CD4-positive, alpha-beta memory T cell (primary cell): Measurements from ENCODE around the gene CEACAM16. TPM values are rescaled to one million over a fixed set of nuclear protein-coding genes. Genes with fewer than 3 reads are reported as not detected.
A peak's percentile ranks its signal among the peaks of the same experiment; 100 is the strongest.
"Not testable (repeated sequence)": the region's sequence is repeated elsewhere in the genome, so short reads cannot be mapped to it uniquely, and the experiment has no call there.

Source experiments
- CTCF ChIA-PET: fragments of 350-600 bp; sonication (Branson Sonifier 250); formaldehyde crosslinking; loops from one replicate; lab custom pipeline; 2021; ENCODE audit warnings: inconsistent platforms; ENCODE audit not compliant: partially characterized antibody; lab: Charles Lee
- POLR2A ChIA-PET: fragments of 350-600 bp; sonication (Branson Sonifier 250); formaldehyde crosslinking; loops from one replicate; lab custom pipeline; 2021; ENCODE audit not compliant: partially characterized antibody; lab: Charles Lee
- DNase-seq, 5 donors: peaks; one replicate each; pipeline versions ENCODE4 v3.0.0 to v3.0.0-alpha.2; 2020 to 2022; ENCODE audit warnings: mixed read lengths in 1 of 5
- H3K27ac ChIP-seq: one replicate; pipeline ENCODE4 v1.7.0; 2013; ENCODE audit warnings: low read depth, low read length
- H3K27me3 ChIP-seq: 2 replicates; pipeline ENCODE4 v1.7.0; 2013; ENCODE audit warnings: mild to moderate bottlenecking, low read length, moderate library complexity; ENCODE audit not compliant: insufficient read depth
- H3K36me3 ChIP-seq: 2 replicates; pipeline ENCODE4 v1.7.0; 2013; ENCODE audit warnings: mild to moderate bottlenecking, low read length, moderate library complexity; ENCODE audit not compliant: insufficient read depth
- H3K4me1 ChIP-seq: 2 replicates; pipeline ENCODE4 v1.7.0; 2013; ENCODE audit warnings: mild to moderate bottlenecking, low read length, moderate library complexity; ENCODE audit not compliant: insufficient read depth
- H3K4me3 ChIP-seq, 2 donors: one replicate each; pipeline ENCODE4 v1.7.0; 2013; ENCODE audit warnings: low read length in 2 of 2, mild to moderate bottlenecking in 1 of 2
- H3K9me3 ChIP-seq, 2 donors: one replicate each; pipeline ENCODE4 v1.7.0; 2013; ENCODE audit warnings: low read length in 2 of 2, control low read depth in 1 of 2; ENCODE audit not compliant: control insufficient read depth in 1 of 2
- H3K27ac Mint-ChIP-seq, 7 donors: one replicate each; pipeline ENCODE4 v1.8.0; 2020 to 2021; ENCODE audit warnings: mixed read lengths in 7 of 7, mild to moderate bottlenecking in 6 of 7, inconsistent platforms in 3 of 7, moderate library complexity in 3 of 7
- H3K27me3 Mint-ChIP-seq, 2 donors: one replicate each; pipeline ENCODE4 v1.8.0; 2020 to 2021; ENCODE audit warnings: mixed read lengths in 2 of 2
- H3K36me3 Mint-ChIP-seq, 2 donors: one replicate each; pipeline ENCODE4 v1.8.0; 2020 to 2021; ENCODE audit warnings: mixed read lengths in 2 of 2, inconsistent platforms in 1 of 2, mild to moderate bottlenecking in 1 of 2
- H3K4me1 Mint-ChIP-seq, 4 donors: one replicate each; pipeline ENCODE4 v1.8.0; 2020 to 2021; ENCODE audit warnings: mixed read lengths in 4 of 4, mild to moderate bottlenecking in 1 of 4
- H3K4me3 Mint-ChIP-seq, 8 donors: one replicate each; pipeline ENCODE4 v1.8.0; 2020 to 2021; ENCODE audit warnings: mixed read lengths in 8 of 8, mild to moderate bottlenecking in 7 of 8, moderate library complexity in 6 of 8, inconsistent platforms in 3 of 8
- H3K9me3 Mint-ChIP-seq, 8 donors: one replicate each; pipeline ENCODE4 v1.8.0; 2020 to 2021; ENCODE audit warnings: mixed read lengths in 8 of 8, mild to moderate bottlenecking in 5 of 8, inconsistent platforms in 3 of 8, moderate library complexity in 1 of 8
- intact Hi-C: fragments of 100-400 bp; cut with micrococcal nuclease; formaldehyde crosslinking; loops from one replicate; pipeline ENCODE4 v1.15.1; 2023
- polyA plus RNA-seq, 2 donors: library from polyadenylated mRNA; unstranded; fragments of 300-500 nt; fragmentation: Illumina TruSeq; gene quantifications; one replicate each; pipeline ENCODE4 v1.2.3, GENCODE V29; 2021
- total RNA-seq, 2 experiments: library from RNA; stranded (reverse); gene quantifications; one replicate each; pipeline ENCODE4 v1.2.3, GENCODE V29; 2021

The CEACAM16 gene
- total and polyA plus RNA-seq, 4 experiments from 2014 or later = not detected

DNA sequence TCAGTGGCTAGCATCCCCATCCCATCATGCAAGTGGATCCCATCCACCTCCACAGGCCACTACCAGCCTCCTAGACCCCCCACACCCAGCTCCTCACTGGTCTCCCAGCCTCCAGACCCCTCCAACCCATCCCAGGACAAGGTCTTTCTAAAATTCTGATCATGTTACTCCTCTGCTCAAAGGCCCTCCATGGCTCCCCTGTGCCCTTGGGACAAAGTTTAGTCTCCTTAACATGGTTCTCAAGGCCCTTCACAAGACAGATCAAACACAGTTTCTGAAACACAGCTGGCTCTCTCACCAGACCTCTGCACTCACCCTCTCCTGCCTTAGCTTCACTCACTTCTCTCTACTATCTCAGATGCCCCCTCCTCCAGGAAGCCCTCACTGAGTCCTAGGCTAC, 18.4 kb upstream of the CEACAM16 start:
- H3K4me1 ChIP-seq = no peaks in the 10 kb centered on the region
- Mint-ChIP-seq H3K36me3 (no peaks in the 10 kb centered on the region), H3K27ac (no peak overlapping the region), H3K27me3 (peaks cover 5 to 16% of the 10 kb centered on the region in 2 donors), H3K4me3 (no peak overlapping the region), H3K4me1 (peaks cover 0 to 4% (median 4%) of the 10 kb centered on the region in 4 donors), H3K9me3 (no peaks in the 10 kb centered on the region)
- no peaks in the 10 kb centered on the region for H3K36me3 ChIP-seq
- no peak overlapping the region for H3K27ac ChIP-seq
- no peaks in the 10 kb centered on the region for H3K9me3 ChIP-seq
- H3K4me3 ChIP-seq = no peak overlapping the region
- no peaks in the 10 kb centered on the region for H3K27me3 ChIP-seq
- no peak for DNase-seq
- POLR2A ChIA-PET = no interaction called here
- CTCF ChIA-PET = interaction anchor here (1.1 kb wide), 1 partner anchor 23 kb away, joined by 3 read pairs; no protein-coding TSS in a partner anchor
- intact Hi-C loops = no loop called here

DNA sequence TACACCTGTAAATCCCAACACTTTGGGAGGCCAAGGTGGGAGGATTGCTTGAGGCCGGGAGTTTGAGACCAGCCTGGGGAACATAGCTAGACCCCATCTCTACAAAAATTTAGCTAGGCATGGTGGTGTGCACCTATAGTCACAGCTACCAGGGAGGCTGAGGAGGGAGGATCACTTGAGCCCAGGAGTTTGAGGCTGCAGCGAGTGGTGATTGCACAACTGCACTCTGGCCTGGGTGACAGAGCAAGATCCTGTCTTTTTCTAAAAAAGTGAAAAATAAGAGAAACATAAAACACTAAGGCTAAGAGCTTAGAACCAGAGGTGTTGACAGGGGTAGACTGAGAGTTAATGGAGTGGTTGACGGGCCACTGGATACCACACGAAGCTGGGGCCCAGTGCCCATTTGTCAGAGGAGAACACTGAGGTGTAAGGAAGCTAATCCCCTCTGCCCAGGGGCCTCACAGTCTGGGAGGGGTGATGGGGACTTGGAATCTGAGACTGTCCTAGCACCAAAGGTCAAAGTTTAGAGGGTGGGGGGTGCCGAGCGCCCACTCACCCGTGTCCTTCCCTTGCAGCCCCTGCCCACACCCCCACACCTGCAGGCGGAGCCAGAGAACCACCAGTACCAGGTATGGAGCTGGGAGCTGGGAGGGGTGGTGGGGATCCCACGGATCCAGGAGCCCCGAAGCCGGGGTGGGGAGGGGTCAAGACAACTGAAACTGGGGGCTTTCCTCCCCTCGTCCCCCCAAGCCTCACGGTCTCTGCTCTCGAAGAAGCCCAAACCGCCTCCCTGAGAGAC, 16.8 kb upstream of the CEACAM16 start:
- H3K9me3 Mint-ChIP-seq = no peaks in the 10 kb centered on the region
- DNase-seq = no peak
- peaks cover 0 to 5% (median 4%) of the 10 kb centered on the region in 4 donors for H3K4me1 Mint-ChIP-seq
- no peaks in the 10 kb centered on the region for H3K27me3 ChIP-seq
- ChIA-PET CTCF (interaction anchor here (0.7 to 1.5 kb wide), 3 partner anchors 9 to 27 kb away, joined by 3 read pairs; no protein-coding TSS in a partner anchor), POLR2A (no interaction called here)
- intact Hi-C loops = no loop called here
- no peaks in the 10 kb centered on the region for H3K36me3 ChIP-seq
- H3K27me3 Mint-ChIP-seq = peaks cover 6 to 19% of the 10 kb centered on the region in 2 donors
- H3K4me3 Mint-ChIP-seq = no peak overlapping the region
- no peak overlapping the region for H3K27ac Mint-ChIP-seq
- no peaks in the 10 kb centered on the region for H3K9me3 ChIP-seq
- no peak overlapping the region for H3K27ac ChIP-seq
- no peaks in the 10 kb centered on the region for H3K4me1 ChIP-seq
- no peaks in the 10 kb centered on the region for H3K36me3 Mint-ChIP-seq
- no peak overlapping the region for H3K4me3 ChIP-seq

DNA sequence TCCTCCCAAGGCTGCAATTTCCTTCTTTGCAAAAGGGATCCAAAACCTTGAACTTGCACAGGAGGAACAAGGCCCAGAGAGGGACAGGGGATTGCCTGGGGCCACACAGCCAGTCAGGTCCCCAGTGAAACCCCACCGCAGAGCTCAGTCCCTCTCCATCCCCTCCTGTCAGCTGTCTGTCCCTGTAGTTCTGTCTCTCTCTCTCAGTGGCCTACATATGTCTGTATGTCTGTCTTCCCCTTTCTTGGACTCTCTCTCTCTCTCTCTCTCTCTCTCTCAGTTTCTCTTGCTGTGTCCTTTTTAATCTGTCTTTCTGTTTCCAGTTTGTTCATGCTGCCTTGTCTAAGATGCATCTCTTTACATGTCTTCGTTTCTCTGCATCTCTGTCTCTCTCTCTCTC, 16.1 kb upstream of the CEACAM16 start:
- Histone ChIP-seq H3K4me3 (no peak overlapping the region), H3K27me3 (no peaks in the 10 kb centered on the region), H3K9me3 (no peaks in the 10 kb centered on the region), H3K27ac (no peak overlapping the region), H3K4me1 (no peaks in the 10 kb centered on the region), H3K36me3 (no peaks in the 10 kb centered on the region)
- CTCF ChIA-PET = interaction anchor here (1.2 to 1.5 kb wide), 2 partner anchors 8 to 89 kb away, joined by 3 to 4 read pairs; no protein-coding TSS in a partner anchor
- H3K27ac Mint-ChIP-seq = peak overlapping the region in 2 of 7 donors; percentile 59 to 65
- no peaks in the 10 kb centered on the region for H3K9me3 Mint-ChIP-seq
- POLR2A ChIA-PET = no interaction called here
- no peaks in the 10 kb centered on the region for H3K36me3 Mint-ChIP-seq
- H3K27me3 Mint-ChIP-seq = peaks cover 8 to 22% of the 10 kb centered on the region in 2 donors
- H3K4me1 Mint-ChIP-seq = peaks cover 0 to 5% (median 4%) of the 10 kb centered on the region in 4 donors
- H3K4me3 Mint-ChIP-seq = no peak overlapping the region
- DNase-seq = no peak
- intact Hi-C loops = no loop called here

DNA sequence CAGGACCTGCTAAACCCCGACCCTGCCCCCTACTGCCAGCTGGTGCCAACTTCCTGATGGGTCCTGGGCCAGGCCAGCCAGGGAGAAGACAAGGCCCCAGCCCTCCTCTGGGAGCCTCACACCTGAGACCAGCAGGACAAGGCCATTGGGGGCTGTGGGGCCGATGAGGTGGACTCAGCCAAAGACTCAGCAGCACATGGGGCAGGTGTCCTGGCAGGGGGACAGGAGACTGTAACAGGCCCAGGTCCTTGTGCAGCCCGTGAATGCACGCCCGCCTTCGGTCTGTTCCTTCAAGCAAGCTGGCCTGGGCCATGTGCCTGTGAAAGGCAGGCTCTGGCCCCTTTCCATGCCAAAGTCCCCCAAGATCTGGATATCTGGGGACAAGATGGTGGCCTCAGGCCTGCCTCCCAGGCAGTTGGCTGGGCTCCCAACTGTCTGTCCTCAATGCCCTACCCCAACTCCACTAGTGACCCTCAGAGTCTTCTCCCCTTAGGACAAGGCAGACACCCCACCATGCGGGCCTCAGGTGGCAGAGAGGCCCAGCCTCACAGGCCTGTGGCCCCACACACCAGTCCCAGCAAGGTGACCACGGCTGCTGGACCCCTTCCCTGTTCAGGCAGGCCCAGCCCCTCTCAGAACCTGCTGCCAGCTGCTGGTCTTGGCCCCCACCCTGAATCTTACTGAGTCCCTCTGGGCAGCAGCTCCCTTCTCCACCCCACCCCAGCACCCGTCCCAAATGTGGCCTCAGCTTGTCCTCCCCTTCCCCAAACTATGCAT, 15.3 kb upstream of the CEACAM16 start:
- POLR2A ChIA-PET = no interaction called here
- Mint-ChIP-seq H3K4me3 (no peak overlapping the region), H3K27me3 (peaks cover 9 to 23% of the 10 kb centered on the region in 2 donors), H3K9me3 (no peaks in the 10 kb centered on the region), H3K4me1 (peaks cover 0 to 5% (median 4%) of the 10 kb centered on the region in 4 donors), H3K27ac (no peak overlapping the region), H3K36me3 (no peaks in the 10 kb centered on the region)
- no peak for DNase-seq
- Histone ChIP-seq H3K36me3 (no peaks in the 10 kb centered on the region), H3K27me3 (no peaks in the 10 kb centered on the region), H3K4me3 (no peak overlapping the region), H3K9me3 (no peaks in the 10 kb centered on the region), H3K4me1 (no peaks in the 10 kb centered on the region), H3K27ac (no peak overlapping the region)
- intact Hi-C loops = no loop called here
- CTCF ChIA-PET = interaction anchor here (1.2 to 1.5 kb wide), 2 partner anchors 7 to 89 kb away, joined by 3 to 4 read pairs; no protein-coding TSS in a partner anchor

DNA sequence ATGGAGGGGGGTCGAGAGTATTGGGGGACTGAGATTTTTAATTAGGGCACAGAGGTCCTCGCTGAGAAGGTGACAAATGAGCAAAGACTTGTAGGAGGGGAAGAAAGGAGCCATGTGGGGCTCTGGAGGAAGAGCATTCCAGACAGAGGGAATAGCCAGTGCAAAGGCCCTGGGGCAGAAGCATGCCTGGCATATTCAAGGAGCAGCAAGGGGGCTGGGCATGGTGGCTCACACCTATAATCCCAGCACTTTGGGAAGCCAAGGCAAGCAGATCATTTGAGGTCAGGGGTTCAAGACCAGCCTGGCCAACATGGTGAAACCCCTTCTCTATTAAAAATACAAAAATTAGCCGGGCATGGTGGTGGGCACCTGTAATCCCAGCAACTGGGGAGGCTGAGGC, 14.6 kb upstream of the CEACAM16 start:
- POLR2A ChIA-PET, CTCF ChIA-PET, H3K9me3 Mint-ChIP-seq, H3K9me3 ChIP-seq, H3K36me3 ChIP-seq, H3K27ac ChIP-seq, H3K27me3 ChIP-seq, H3K36me3 Mint-ChIP-seq, H3K4me3 ChIP-seq, H3K4me3 Mint-ChIP-seq, intact Hi-C loops, H3K27ac Mint-ChIP-seq, DNase-seq, H3K4me1 ChIP-seq, H3K4me1 Mint-ChIP-seq: not testable (repeated sequence)
- H3K27me3 Mint-ChIP-seq = peaks cover 9 to 24% of the 10 kb centered on the region in 2 donors

DNA sequence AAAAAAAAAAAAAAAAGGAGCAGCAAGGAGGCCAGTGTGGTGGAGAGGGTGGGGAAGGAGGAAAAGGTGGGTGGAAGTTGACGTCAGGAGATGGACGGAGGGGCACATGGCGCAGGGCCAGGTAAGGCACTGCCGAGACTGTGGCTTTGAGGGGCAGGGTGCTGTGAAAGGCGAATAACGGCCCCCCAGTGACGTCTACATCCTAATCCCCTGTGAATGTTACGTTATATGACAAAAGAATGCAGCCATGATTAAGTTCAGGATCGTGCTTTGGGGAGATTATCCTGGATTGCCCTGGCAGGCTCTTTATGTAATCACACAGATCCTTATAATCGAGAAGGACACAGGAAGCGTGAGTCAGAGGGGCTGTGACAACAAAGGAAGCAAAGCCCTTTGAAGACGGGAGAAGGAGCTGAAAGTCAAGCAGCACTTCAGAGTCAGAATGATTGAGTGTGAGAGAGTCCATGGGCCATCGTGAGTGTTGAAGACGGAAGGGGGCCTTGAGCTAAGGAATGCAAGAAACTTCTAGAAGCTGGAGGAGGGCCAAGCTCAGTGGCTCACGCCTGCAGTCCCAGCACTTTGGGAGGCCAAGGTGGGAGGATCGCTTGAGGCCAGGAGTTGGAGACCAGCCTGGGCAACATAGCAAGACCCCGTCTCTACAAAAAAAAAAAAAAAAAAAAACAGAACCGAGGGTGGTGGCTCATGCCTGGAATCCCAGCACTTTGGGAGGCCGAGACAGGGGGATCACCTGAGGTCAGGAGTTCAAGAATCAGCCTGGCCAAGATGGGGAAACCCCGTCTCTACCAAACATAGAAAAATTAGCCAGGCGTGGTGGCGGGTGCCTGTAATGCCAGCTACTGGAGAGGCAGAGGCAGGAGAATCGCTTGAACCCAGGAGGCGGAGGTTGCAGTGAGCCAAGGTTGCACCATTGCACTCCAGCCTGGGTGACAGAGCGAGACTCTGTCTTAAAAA, 13.8 kb upstream of the CEACAM16 start:
- DNase-seq = no peak
- Histone ChIP-seq H3K4me1 (no peaks in the 10 kb centered on the region), H3K4me3 (no peak overlapping the region), H3K27me3 (no peaks in the 10 kb centered on the region), H3K27ac (no peak overlapping the region), H3K9me3 (no peaks in the 10 kb centered on the region), H3K36me3 (no peaks in the 10 kb centered on the region)
- Mint-ChIP-seq H3K9me3 (no peaks in the 10 kb centered on the region), H3K4me3 (no peak overlapping the region), H3K27ac (peak overlapping the region in 3 of 7 donors; percentile 26 to 49 (median 48)), H3K4me1 (peaks cover 7 to 13% (median 10%) of the 10 kb centered on the region in 4 donors), H3K36me3 (no peaks in the 10 kb centered on the region), H3K27me3 (peaks cover 9 to 23% of the 10 kb centered on the region in 2 donors)
- ChIA-PET POLR2A (no interaction called here), CTCF (no interaction called here)
- intact Hi-C loops = loop anchor here (5.0 kb wide), 1 partner anchor 652 kb away; no protein-coding TSS in a partner anchor
